Ishikawa (cell line): ENCODE measurements around the gene ANKRD62.
A peak's percentile ranks its signal among the peaks of the same experiment; 100 is the strongest.

Experiments used
- CEBPB ChIP-seq: IDR thresholded peaks from 2 replicates; pipeline ENCODE4 v1.6.1; 2012
- CREB1 ChIP-seq: IDR thresholded peaks from 2 replicates; pipeline ENCODE4 v1.6.1; 2012; ENCODE audit warnings: low read depth
- EGR1 ChIP-seq: IDR thresholded peaks from 2 replicates; pipeline ENCODE4 v1.6.1; 2012
- EP300 ChIP-seq: IDR thresholded peaks from 2 replicates; pipeline ENCODE4 v1.6.1; 2012; ENCODE audit warnings: borderline replicate concordance
- FOXM1 ChIP-seq: IDR thresholded peaks from 2 replicates; pipeline ENCODE4 v1.6.1; 2012; ENCODE audit warnings: low read depth, borderline replicate concordance
- NFIC ChIP-seq: IDR thresholded peaks from 2 replicates; pipeline ENCODE4 v1.6.1; 2012
- RAD21 ChIP-seq: IDR thresholded peaks from 2 replicates; pipeline ENCODE4 v1.6.1; 2012; ENCODE audit warnings: low read depth
- TAF1 ChIP-seq: IDR thresholded peaks from 2 replicates; pipeline ENCODE4 v1.6.1; 2012; ENCODE audit warnings: low read depth, mild to moderate bottlenecking
- TCF12 ChIP-seq: IDR thresholded peaks from 2 replicates; pipeline ENCODE4 v1.6.1; 2012; ENCODE audit warnings: low read depth
- TEAD4 ChIP-seq: IDR thresholded peaks from 2 replicates; pipeline ENCODE4 v1.6.1; 2012
- YY1 ChIP-seq: IDR thresholded peaks from 2 replicates; pipeline ENCODE4 v1.6.1; 2012; ENCODE audit warnings: low read depth
- ZBTB7A ChIP-seq: IDR thresholded peaks from 2 replicates; pipeline ENCODE4 v1.6.1; 2012; ENCODE audit warnings: low read depth
- TF ChIP-seq, protein P1 (sequence below): IDR thresholded peaks from 2 replicates; pipeline ENCODE4 v1.6.1; 2012
- TF ChIP-seq, protein P2 (sequence below): IDR thresholded peaks from 2 replicates; pipeline ENCODE4 v1.6.1; 2012
- TF ChIP-seq, protein P3 (sequence below): IDR thresholded peaks from 2 replicates; pipeline ENCODE4 v1.6.1; 2012; ENCODE audit warnings: low read depth, mild to moderate bottlenecking

The ANKRD62 gene

DNA sequence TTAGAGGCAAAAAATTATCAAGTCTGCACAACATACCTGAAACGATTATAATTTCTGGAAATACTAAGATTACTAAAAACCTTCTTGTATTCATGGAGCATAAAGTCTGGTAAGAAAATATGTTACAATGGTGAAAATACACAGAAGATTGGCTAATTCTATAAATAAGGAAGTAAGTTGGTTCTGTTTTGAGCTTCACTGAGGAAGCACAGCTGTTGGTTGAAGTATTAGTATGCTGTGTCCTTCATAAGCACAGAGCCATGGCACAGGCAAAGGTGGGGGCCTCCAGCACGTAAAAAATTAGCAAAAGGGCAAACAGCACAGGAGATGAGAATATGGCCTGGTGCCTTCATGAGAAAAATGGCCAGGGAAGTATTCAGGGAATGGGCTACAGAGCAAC, 40.4 kb upstream of the ANKRD62 start:
- no peak for TF ChIP-seq NFIC
- no peak for TF ChIP-seq CEBPB
- TF ChIP-seq EGR1: no peak
- no peak for TF ChIP-seq RAD21
- TF ChIP-seq ZBTB7A: no peak

- no peak for TF ChIP-seq CREB1
- no peak for TF ChIP-seq EP300
- TF ChIP-seq TCF12: no peak
- TF ChIP-seq TEAD4: no peak
- TF ChIP-seq RAD21: no peak
- TF ChIP-seq, protein P1, sequence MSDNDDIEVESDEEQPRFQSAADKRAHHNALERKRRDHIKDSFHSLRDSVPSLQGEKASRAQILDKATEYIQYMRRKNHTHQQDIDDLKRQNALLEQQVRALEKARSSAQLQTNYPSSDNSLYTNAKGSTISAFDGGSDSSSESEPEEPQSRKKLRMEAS: no peak
Measured at GRCh38 chr18:12056034-12056883, 37.4 kb upstream of the ANKRD62 start.

DNA sequence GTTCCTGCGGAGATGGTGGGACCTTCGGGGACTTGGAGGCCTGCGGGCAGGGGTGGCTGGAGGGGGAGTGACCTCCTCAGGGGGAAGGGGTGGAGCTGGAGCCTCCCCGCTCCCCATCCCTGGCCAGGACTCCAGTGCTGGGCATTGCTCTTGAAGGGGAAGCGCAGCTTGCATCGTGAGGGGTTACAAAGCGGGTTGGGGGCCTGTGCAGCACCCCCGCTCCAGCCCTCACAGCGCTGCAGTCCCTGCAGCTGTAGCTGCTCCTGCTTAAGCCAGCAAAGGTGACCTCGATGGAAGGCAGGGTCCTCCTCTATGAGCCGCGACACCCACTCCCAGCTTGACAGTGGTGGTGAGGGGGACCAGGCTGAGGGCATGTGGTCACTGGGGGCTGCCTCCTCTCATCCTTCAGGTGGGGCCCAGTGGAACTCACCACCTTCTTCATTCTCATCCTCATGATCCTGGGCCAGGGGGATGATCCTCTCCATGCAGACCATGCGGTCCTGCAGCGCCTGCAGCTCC, 36.7 kb upstream of the ANKRD62 start:
- TF ChIP-seq, protein P2, sequence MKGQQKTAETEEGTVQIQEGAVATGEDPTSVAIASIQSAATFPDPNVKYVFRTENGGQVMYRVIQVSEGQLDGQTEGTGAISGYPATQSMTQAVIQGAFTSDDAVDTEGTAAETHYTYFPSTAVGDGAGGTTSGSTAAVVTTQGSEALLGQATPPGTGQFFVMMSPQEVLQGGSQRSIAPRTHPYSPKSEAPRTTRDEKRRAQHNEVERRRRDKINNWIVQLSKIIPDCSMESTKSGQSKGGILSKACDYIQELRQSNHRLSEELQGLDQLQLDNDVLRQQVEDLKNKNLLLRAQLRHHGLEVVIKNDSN: no peak
- TF ChIP-seq, protein P1: no peak
- TF ChIP-seq EGR1 (no peak), CEBPB (no peak), ZBTB7A (no peak), TEAD4 (no peak), EP300 (no peak), TCF12 (no peak), RAD21 (no peak), YY1 (no peak), FOXM1 (no peak), CREB1 (no peak), TAF1 (no peak), NFIC (no peak)
- TF ChIP-seq, protein P3, sequence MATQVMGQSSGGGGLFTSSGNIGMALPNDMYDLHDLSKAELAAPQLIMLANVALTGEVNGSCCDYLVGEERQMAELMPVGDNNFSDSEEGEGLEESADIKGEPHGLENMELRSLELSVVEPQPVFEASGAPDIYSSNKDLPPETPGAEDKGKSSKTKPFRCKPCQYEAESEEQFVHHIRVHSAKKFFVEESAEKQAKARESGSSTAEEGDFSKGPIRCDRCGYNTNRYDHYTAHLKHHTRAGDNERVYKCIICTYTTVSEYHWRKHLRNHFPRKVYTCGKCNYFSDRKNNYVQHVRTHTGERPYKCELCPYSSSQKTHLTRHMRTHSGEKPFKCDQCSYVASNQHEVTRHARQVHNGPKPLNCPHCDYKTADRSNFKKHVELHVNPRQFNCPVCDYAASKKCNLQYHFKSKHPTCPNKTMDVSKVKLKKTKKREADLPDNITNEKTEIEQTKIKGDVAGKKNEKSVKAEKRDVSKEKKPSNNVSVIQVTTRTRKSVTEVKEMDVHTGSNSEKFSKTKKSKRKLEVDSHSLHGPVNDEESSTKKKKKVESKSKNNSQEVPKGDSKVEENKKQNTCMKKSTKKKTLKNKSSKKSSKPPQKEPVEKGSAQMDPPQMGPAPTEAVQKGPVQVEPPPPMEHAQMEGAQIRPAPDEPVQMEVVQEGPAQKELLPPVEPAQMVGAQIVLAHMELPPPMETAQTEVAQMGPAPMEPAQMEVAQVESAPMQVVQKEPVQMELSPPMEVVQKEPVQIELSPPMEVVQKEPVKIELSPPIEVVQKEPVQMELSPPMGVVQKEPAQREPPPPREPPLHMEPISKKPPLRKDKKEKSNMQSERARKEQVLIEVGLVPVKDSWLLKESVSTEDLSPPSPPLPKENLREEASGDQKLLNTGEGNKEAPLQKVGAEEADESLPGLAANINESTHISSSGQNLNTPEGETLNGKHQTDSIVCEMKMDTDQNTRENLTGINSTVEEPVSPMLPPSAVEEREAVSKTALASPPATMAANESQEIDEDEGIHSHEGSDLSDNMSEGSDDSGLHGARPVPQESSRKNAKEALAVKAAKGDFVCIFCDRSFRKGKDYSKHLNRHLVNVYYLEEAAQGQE: no peak

GRCh38 chr18:12057419-12058039, 36.1 kb upstream of the ANKRD62 start:
- TF ChIP-seq ZBTB7A (no peak), TCF12 (no peak), CREB1 (no peak), RAD21 (no peak), CEBPB (no peak), YY1 (no peak)
- TF ChIP-seq, protein P3: no peak

DNA sequence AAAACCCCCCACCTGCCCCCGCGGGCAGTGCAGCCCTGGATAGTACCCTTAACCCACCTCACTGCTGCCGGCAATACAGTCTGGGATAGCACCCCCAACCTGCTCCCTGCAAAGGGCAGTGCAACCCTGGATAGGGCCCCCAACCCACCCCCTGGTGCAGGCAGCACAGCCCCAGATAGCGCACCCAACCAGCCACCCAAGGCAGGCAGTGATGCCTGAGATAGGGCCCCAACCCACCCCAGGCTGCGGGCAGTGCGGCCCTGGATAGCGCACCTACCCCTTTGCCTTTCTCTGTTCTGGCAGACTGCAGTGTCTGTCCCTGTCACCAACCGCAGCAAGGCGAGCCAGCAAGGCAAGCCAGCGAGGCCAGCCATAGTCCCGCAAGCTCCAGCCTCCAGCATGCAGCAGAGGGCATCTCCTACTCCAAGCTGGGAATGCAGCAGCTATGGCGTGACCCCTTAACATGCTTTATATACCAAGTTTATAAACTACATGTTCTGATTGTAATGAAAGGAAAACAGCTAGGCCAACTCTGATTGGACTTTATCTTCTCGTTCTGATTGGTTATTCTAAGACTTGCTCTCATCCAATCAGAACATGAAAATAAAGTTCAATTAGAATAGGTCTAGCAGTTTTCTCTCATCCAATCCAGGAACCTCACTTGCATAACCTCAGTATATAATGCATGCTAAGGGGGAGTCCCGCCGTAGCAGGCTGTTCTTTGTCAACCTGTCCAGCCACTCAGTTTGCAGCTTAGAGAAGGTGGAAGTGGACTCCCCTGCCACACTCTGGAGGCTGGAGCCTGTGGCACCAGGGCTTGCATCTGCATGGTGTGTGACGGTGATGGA, 34.1 kb upstream of the ANKRD62 start:
- no peak for TF ChIP-seq RAD21
- TF ChIP-seq, protein P2: no peak
- peak; percentile 30; the same call in 1 of the 2 replicates for TF ChIP-seq CEBPB
